Esophagus muscularis mucosa (tissue), 4 donors: Measurements from ENCODE around the gene DDX59.

ENCODE experiments used
- CTCF ChIP-seq, 3 experiments: fragments of 200-600 bp in 2 of 3; fragments of 450-650 bp in 1 of 3; sonication (generic) in 2 of 3; IDR thresholded peaks; one replicate each; pipeline ENCODE4 v1.5.1; 2017 to 2019; ENCODE audit warnings: antibody characterized with exemption in 3 of 3, mild to moderate bottlenecking in 2 of 3, moderate library complexity in 1 of 3
- EP300 ChIP-seq: sonication (generic); formaldehyde crosslinking; IDR thresholded peaks from one replicate; pipeline ENCODE4 v1.6.1; 2017; ENCODE audit warnings: antibody characterized with exemption
- POLR2A ChIP-seq: fragments of 450-650 bp; IDR thresholded peaks from one replicate; pipeline ENCODE4 v1.6.1; 2017; ENCODE audit warnings: antibody characterized with exemption, moderate library complexity, mild to moderate bottlenecking, low read depth

- TF ChIP-seq CTCF (IDR thresholded peaks at IDR 0.05) (no peak), POLR2A (no peak), EP300 (no peak)
Observed at GRCh38 chr1:200708161-200708560, 38.5 kb upstream of the DDX59 start.
